Measurements from ENCODE around the gene NASP. TPM values are rescaled to one million over a fixed set of nuclear protein-coding genes. Genes with fewer than 3 reads are reported as not detected.

NASP gene
- total and polyA plus RNA-seq, 2 of the 4 experiments (the other 2 are of a cell fraction): 56.6 to 124 TPM

- Histone ChIP-seq H4K20me1 (ENCODE audit: insufficient read depth, low read length) (peaks cover 5% of the 10 kb centered on the region; the same call in 1 of the 2 replicates), H3K36me3 (ENCODE audit: control insufficient read depth, insufficient read depth, low read length) (peaks cover 33% of the 10 kb centered on the region), H3K9me3 (ENCODE audit: control insufficient read depth, insufficient read depth, low read length) (no peaks in the 10 kb centered on the region), H4K8ac (ENCODE audit: low read depth in 2 of 2, low read length in 2 of 2) (no peak overlapping the region), H3K9ac (ENCODE audit: low read depth, low read length) (no peak overlapping the region), H4K5ac (ENCODE audit: low read depth, low read length) (no peak overlapping the region), H3K23ac (ENCODE audit: low read depth, low read length) (no peak overlapping the region), H3K27ac (ENCODE audit: insufficient read depth, low read length) (no peak overlapping the region), H3K4me2 (ENCODE audit: low read depth, low read length) (no peak overlapping the region), H3K4ac (ENCODE audit: low read depth, low read length) (no peak overlapping the region), H3K27me3 (ENCODE audit: control insufficient read depth, insufficient read depth, low read length) (no peaks in the 10 kb centered on the region), H3K79me1 (ENCODE audit: low read depth in 1 of 2, low read length in 2 of 2) (peaks cover 0 to 9% of the 10 kb centered on the region in 2 experiments; a peak in 1 of 4 replicates), H3K4me3 (ENCODE audit: insufficient read depth, low read depth, low read length) (no peak overlapping the region), H3K9me1 (ENCODE audit: insufficient read depth, low read length) (peaks cover 6% of the 10 kb centered on the region; the same call in 1 of the 2 replicates), H3K4me1 (ENCODE audit: control insufficient read depth, insufficient read depth, low read length) (no peaks in the 10 kb centered on the region; the same call in 1 of the 2 replicates), H2BK120ac (ENCODE audit: low read depth, low read length) (no peak overlapping the region), H2AK9ac (replicated peaks; ENCODE audit: low read depth, low read length, poor library complexity) (peak overlapping the region; percentile 34), H3K56ac (ENCODE audit: extremely low read depth, insufficient read depth, low read length) (no peak overlapping the region), H3K18ac (ENCODE audit: low read depth, low read length) (no peak overlapping the region), H2BK5ac (ENCODE audit: low read depth, low read length, poor library complexity, severe bottlenecking) (no peak overlapping the region), H2BK20ac (ENCODE audit: low read depth, low read length) (no peak overlapping the region), H3K14ac (replicated peaks; ENCODE audit: low read depth, low read length) (no peak overlapping the region), H2BK15ac (ENCODE audit: low read depth, low read length) (no peak overlapping the region), H2AFZ (replicated peaks; ENCODE audit: low read length, poor library complexity) (peak overlapping the region; percentile 46), H2AK5ac (ENCODE audit: low read depth, low read length) (no peak overlapping the region), H4K91ac (ENCODE audit: insufficient read depth, low read depth, low read length) (no peak overlapping the region)
- no peak for TF ChIP-seq NFE2L2 (IDR thresholded peaks at IDR 0.05; ENCODE audit: low read depth, low read length)
- TF ChIP-seq CTCF (conservative IDR thresholded peaks at IDR 0.05; ENCODE audit: low read depth, low read length): no peak
- TF ChIP-seq RFX5 (IDR thresholded peaks at IDR 0.05; ENCODE audit: low read depth, low read length): no peak
- TF ChIP-seq BHLHE40 (IDR thresholded peaks at IDR 0.05; ENCODE audit: low read depth, low read length): no peak
- TF ChIP-seq, protein P1, sequence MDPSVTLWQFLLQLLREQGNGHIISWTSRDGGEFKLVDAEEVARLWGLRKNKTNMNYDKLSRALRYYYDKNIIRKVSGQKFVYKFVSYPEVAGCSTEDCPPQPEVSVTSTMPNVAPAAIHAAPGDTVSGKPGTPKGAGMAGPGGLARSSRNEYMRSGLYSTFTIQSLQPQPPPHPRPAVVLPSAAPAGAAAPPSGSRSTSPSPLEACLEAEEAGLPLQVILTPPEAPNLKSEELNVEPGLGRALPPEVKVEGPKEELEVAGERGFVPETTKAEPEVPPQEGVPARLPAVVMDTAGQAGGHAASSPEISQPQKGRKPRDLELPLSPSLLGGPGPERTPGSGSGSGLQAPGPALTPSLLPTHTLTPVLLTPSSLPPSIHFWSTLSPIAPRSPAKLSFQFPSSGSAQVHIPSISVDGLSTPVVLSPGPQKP (IDR thresholded peaks at IDR 0.05; ENCODE audit: borderline replicate concordance, low read depth, low read length): no peak
- no peak for TF ChIP-seq POLR2A (IDR thresholded peaks at IDR 0.05; ENCODE audit: low read depth, low read length)
- TF ChIP-seq MAFK (IDR thresholded peaks at IDR 0.05; ENCODE audit: low read depth, low read length): no peak
- no peak for TF ChIP-seq MXI1 (IDR thresholded peaks at IDR 0.05; ENCODE audit: borderline replicate concordance, low read depth, low read length)
- TF ChIP-seq MAZ (IDR thresholded peaks at IDR 0.05; ENCODE audit: borderline replicate concordance, low read depth, low read length): no peak
- TF ChIP-seq SMC3 (IDR thresholded peaks at IDR 0.05; ENCODE audit: low read depth, low read length): no peak
- no peak for TF ChIP-seq FOS (IDR thresholded peaks at IDR 0.05; ENCODE audit: low read depth, low read length)
- POLR2A ChIA-PET (ENCODE audit: unreplicated experiment): no interaction called here
- DNase-seq (no peak), ATAC-seq (ENCODE audit: low read depth) (no peak)
- intact Hi-C loops (cut with micrococcal nuclease) (no loop called here), in situ Hi-C loops (cut with MboI; ENCODE audit: low sequenced_read_pairs) (no loop called here), dilution Hi-C loops (cut with HindIII; ENCODE audit: low sequenced_read_pairs, unreplicated experiment) (no loop called here)
- CTCF ChIA-PET: no interaction called here
- 66% methylated on average over 7 of the region's 18 CpGs; no CpG with 5 or more reads in 1 of the 2 experiments for WGBS, 2 experiments (ENCODE audit: extremely low coverage in 2 of 2, insufficient read length in 1 of 2)
- BruUV-seq (replicated peaks): no TSS peak
Observed at GRCh38 chr1:45621895-45622523, 38.2 kb downstream of the NASP start.
